Upper lobe of right lung (tissue), 1 donor: ENCODE data around the gene MAP3K7CL. TPM values are rescaled to one million over a fixed set of nuclear protein-coding genes. Genes with fewer than 3 reads are reported as not detected.

Experiments used
- ATAC-seq: fragments of 200-7000 bp; cut with Tn5 transposase; one replicate; pipeline ENCODE4 v1.9.1; 2020; ENCODE audit warnings: mild to moderate bottlenecking, moderate library complexity
- DNase-seq: peaks from one replicate; pipeline ENCODE4 v3.0.0-alpha.2; 2020
- H3K27ac ChIP-seq: fragments of 200-600 bp; one replicate; pipeline ENCODE4 v1.8.0; 2022
- H3K27me3 ChIP-seq: fragments of 200-600 bp; one replicate; pipeline ENCODE4 v1.8.0; 2022; ENCODE audit warnings: mild to moderate bottlenecking
- H3K36me3 ChIP-seq: fragments of 200-600 bp; one replicate; pipeline ENCODE4 v1.8.0; 2022
- H3K4me1 ChIP-seq: fragments of 200-600 bp; one replicate; pipeline ENCODE4 v1.8.0; 2022
- H3K4me3 ChIP-seq: fragments of 200-600 bp; one replicate; pipeline ENCODE4 v1.8.0; 2022; ENCODE audit warnings: mild to moderate bottlenecking
- H3K9me3 ChIP-seq: fragments of 200-600 bp; one replicate; pipeline ENCODE4 v1.8.0; 2022
- intact Hi-C: fragments of 100-400 bp; cut with DNase I; formaldehyde crosslinking; loops from one replicate; pipeline ENCODE4 v1.11.0; 2022
- total RNA-seq: library from RNA; stranded (reverse); fragmentation: NEBNext Ultra II Directional; extraction: Animal tissue kit (Norgen Biotek cat#: 25700); gene quantifications from one replicate; pipeline ENCODE4 v1.2.1, GENCODE V29; 2021
- TF ChIP-seq, protein P1 (sequence below): fragments of 200-600 bp; IDR thresholded peaks from one replicate; pipeline ENCODE4 v1.8.0; 2022; ENCODE audit warnings: antibody characterized with exemption
- donor health status: DM: no; HTN: yes; CAD: no; lungs with severe emphysema.

MAP3K7CL gene
- total RNA-seq, 1 donor from 2014 or later, result 7.6 TPM

DNA sequence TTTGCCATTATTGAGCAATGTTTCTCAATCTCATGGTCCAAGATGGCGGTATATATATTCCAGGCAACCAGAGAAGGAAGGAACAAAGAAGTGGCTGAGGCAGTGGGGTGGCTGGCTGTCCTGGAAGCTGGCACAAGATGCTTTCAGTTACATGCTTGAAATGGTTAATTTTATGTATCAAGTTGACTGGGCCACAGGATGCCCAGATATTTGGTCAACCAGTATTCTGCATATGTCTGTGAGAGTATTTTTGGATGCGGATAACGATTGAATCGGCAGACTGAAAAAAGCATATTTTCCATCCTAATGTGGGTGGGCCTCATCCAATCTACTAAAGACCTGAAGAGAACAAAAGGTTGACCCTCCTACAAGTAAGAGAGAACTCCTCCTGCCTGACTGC is 55.2 kb downstream of the MAP3K7CL start:
- H3K36me3 ChIP-seq, result no peaks in the 10 kb centered on the region
- ATAC-seq (no peak), DNase-seq (no peak)
- H3K4me1 ChIP-seq, result peaks cover 24% of the 10 kb centered on the region
- TF ChIP-seq, protein P1, sequence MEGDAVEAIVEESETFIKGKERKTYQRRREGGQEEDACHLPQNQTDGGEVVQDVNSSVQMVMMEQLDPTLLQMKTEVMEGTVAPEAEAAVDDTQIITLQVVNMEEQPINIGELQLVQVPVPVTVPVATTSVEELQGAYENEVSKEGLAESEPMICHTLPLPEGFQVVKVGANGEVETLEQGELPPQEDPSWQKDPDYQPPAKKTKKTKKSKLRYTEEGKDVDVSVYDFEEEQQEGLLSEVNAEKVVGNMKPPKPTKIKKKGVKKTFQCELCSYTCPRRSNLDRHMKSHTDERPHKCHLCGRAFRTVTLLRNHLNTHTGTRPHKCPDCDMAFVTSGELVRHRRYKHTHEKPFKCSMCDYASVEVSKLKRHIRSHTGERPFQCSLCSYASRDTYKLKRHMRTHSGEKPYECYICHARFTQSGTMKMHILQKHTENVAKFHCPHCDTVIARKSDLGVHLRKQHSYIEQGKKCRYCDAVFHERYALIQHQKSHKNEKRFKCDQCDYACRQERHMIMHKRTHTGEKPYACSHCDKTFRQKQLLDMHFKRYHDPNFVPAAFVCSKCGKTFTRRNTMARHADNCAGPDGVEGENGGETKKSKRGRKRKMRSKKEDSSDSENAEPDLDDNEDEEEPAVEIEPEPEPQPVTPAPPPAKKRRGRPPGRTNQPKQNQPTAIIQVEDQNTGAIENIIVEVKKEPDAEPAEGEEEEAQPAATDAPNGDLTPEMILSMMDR, result no peak
- H3K4me3 ChIP-seq, result no peak overlapping the region
- no peak overlapping the region for H3K27ac ChIP-seq
- no peaks in the 10 kb centered on the region for H3K9me3 ChIP-seq
- no peaks in the 10 kb centered on the region for H3K27me3 ChIP-seq
- intact Hi-C loops, result no loop called here

DNA sequence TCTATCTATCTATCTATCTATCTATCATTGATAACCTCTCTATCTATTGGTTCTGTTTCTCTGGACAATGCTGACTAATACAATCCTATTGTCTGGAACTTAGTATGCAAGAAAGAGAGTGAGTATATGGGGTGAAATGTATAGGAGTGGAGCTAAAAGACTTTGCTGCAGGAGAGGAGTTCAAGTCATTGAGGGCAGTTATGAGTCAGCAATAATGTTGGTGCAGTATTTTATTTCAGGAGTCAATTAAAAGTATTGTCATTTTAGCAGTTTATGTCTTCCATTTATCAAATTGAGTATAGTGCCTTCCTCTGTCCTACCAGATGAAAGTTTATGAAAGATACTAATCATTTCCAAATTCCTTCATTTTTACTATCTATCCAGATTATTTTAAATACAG is 55.8 kb downstream of the MAP3K7CL start:
- ATAC-seq, result no peak
- Histone ChIP-seq H3K27ac (no peak overlapping the region), H3K4me1 (peaks cover 24% of the 10 kb centered on the region)

DNA sequence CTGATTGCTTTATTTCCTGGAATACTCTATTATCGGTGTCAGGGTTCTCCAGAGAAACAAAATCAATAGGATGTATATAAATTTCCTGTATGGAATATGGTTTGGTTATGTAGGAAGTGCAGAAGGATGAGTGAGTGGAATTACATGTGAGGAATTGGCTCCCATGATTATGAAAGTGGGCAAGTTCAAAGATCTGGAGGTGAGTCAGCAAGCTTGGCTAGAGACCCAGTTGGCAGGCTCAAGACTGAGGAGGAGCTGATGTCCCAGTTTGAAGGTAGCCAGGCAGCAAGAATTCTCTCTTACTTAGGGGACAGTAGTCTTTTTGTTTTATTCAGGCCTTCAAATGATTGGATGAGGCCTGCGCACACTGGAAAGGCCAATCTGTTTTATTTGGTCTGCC is 57.5 kb downstream of the MAP3K7CL start:
- Histone ChIP-seq H3K4me3 (no peak overlapping the region), H3K36me3 (no peaks in the 10 kb centered on the region), H3K27ac (no peak overlapping the region), H3K9me3 (no peaks in the 10 kb centered on the region), H3K4me1 (peaks cover 16% of the 10 kb centered on the region), H3K27me3 (no peaks in the 10 kb centered on the region)
- intact Hi-C loops, result no loop called here
- ATAC-seq (no peak), DNase-seq (no peak)
- TF ChIP-seq, protein P1, result no peak

More for the DNA sequence above, 55.8 kb downstream of the MAP3K7CL start:
- TF ChIP-seq, protein P1, result no peak
- Histone ChIP-seq H3K4me3 (no peak overlapping the region), H3K36me3 (no peaks in the 10 kb centered on the region), H3K9me3 (no peaks in the 10 kb centered on the region), H3K27me3 (no peaks in the 10 kb centered on the region)
- intact Hi-C loops, result no loop called here
- DNase-seq, result no peak

DNA sequence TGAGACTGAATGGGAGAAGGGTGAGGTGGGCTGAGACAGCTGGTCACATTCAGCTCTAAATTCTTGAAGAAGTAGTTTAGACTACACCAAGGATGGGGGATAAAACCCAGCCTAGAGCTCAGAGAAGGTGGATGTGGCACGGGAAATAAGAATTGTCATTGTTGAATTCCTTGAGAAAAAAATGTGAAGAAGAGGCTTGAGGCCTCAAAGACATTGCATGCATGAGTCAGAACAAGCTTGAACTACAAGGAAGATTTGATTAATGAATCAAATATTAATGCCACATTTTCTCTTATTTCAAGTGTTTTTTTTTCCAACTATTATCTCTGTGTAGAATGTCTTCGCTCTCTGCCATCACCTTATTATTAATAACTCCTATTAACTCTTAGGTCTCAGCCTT is 58.9 kb downstream of the MAP3K7CL start:
- intact Hi-C loops, result no loop called here

DNA sequence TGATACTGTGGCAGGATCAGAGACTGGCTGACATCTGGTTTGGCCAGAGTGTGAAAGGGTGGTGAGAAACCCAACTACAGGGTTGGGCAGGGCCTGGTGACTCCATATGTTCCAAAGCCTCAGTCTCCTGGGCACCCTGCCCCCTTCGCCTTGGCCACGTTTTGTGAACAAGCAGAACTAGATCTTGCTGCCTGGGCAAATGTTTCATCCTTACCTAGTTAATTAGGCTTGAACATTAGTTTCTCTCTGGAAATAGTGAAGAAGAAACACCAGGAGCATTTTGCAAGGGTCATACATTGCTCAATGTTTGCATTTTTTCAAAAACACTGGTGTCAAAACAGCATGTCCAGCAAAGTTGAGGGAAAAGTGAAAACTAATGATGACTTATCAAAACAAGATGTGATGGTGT is 60.5 kb downstream of the MAP3K7CL start:
- TF ChIP-seq, protein P1, result no peak
- no peak for DNase-seq
- no peak overlapping the region for H3K27ac ChIP-seq
- H3K4me3 ChIP-seq, result no peak overlapping the region
- peak; percentile 78 for ATAC-seq
- no peaks in the 10 kb centered on the region for H3K9me3 ChIP-seq
- intact Hi-C loops, result no loop called here
- H3K4me1 ChIP-seq, result peaks cover 8% of the 10 kb centered on the region
- H3K27me3 ChIP-seq, result no peaks in the 10 kb centered on the region
- H3K36me3 ChIP-seq, result no peaks in the 10 kb centered on the region

More for the DNA sequence above, 58.9 kb downstream of the MAP3K7CL start:
- H3K4me3 ChIP-seq, result no peak overlapping the region
- ATAC-seq (no peak), DNase-seq (no peak)
- H3K9me3 ChIP-seq, result no peaks in the 10 kb centered on the region
- no peaks in the 10 kb centered on the region for H3K36me3 ChIP-seq
- no peak overlapping the region for H3K27ac ChIP-seq
- H3K27me3 ChIP-seq, result no peaks in the 10 kb centered on the region
- TF ChIP-seq, protein P1, result no peak
- peaks cover 4% of the 10 kb centered on the region for H3K4me1 ChIP-seq

DNA sequence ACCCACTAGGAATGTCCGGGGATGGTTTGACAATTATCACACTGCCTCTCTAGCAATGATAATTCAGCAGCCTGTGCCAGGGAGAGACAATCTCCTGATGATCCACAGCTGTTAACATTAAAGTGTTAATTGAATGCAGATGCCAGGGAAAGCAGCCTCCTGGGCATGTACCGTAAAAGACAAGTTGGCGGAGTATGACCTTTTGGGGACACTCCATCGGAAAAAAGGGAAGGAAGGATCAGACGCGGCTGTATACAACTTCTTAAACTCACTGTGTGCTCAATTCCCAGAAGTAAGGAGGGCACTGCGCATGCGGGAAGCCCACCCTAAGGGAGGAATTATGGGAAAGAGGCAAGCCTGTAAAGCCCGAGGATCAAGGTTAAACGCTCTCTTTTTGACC is 62.6 kb downstream of the MAP3K7CL start:
- no peak overlapping the region for H3K4me3 ChIP-seq

More for the DNA sequence above, 62.6 kb downstream of the MAP3K7CL start:
- Histone ChIP-seq H3K27ac (no peak overlapping the region), H3K4me1 (peaks cover 16% of the 10 kb centered on the region), H3K27me3 (no peaks in the 10 kb centered on the region), H3K9me3 (no peaks in the 10 kb centered on the region), H3K36me3 (no peaks in the 10 kb centered on the region)
- TF ChIP-seq, protein P1, result no peak
- intact Hi-C loops, result no loop called here
- no peak for DNase-seq
- no peak for ATAC-seq
